OCI-LY3 (cell line): ENCODE results near the gene N4BP2.

Experiments used
- EZH2phosphoT487 ChIP-seq: fragments of 200-600 bp; shearing (Covaris generic); IDR thresholded peaks from 2 replicates; pipeline ENCODE4 v1.6.1; 2018; ENCODE audit warnings: antibody characterized with exemption, mixed run types, low read depth
- TF ChIP-seq, protein P1 (sequence below): fragments of 200-600, 300-600 bp; sonication (generic); IDR thresholded peaks from 2 replicates; pipeline ENCODE4 v1.5.1; 2014; ENCODE audit warnings: antibody characterized with exemption, low read length, low read depth

GRCh38 chr4:40149960-40150385, 93.3 kb downstream of the N4BP2 start:
- TF ChIP-seq, protein P1, sequence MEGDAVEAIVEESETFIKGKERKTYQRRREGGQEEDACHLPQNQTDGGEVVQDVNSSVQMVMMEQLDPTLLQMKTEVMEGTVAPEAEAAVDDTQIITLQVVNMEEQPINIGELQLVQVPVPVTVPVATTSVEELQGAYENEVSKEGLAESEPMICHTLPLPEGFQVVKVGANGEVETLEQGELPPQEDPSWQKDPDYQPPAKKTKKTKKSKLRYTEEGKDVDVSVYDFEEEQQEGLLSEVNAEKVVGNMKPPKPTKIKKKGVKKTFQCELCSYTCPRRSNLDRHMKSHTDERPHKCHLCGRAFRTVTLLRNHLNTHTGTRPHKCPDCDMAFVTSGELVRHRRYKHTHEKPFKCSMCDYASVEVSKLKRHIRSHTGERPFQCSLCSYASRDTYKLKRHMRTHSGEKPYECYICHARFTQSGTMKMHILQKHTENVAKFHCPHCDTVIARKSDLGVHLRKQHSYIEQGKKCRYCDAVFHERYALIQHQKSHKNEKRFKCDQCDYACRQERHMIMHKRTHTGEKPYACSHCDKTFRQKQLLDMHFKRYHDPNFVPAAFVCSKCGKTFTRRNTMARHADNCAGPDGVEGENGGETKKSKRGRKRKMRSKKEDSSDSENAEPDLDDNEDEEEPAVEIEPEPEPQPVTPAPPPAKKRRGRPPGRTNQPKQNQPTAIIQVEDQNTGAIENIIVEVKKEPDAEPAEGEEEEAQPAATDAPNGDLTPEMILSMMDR = peak; percentile 85
- no peak for TF ChIP-seq EZH2phosphoT487
